ENCODE measurements around the gene TANC1.
"Not testable (repeated sequence)": the region's sequence is repeated elsewhere in the genome, so short reads cannot be mapped to it uniquely, and the experiment has no call there.

The TANC1 gene

DNA sequence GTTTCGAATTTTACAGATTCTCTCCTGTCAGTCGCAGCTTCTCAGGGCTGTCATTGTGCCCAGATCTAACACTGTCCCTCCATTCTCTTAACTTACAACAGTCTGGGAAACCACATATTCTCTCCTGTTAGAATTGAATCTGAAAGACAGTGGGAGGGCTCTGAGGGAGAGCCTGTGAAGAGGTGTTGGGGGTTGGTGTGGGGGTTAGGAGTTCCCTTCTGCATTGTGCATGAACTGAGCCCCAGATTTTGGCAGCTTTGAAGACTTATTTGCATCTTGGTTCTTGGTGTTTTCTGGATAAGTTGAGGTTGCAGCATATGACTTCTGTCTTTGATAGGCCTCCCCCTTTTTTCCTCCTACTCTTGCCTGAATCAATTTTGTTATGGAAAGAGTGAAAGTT, 64.1 kb downstream of the TANC1 start:
- no peak for DNase-seq

DNA sequence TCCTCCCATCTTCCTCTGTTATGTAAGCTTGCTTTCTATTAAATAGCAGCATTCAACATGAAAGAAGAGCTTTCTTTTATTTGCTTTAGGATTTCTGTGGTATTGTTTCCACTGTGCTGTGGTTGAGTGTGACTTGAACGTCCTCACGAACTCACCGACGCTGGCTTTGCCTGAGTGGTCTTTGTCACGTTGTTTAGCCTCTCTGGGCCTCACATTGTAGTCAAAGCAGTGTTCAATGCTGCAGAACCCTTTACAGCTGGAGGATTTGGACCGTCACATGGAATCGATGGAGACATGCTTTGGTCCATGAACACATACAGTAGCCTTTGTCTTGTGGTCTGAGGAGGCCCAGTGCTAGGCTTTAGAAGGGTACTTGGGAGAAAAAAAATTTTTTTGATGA, 66.3 kb downstream of the TANC1 start:
- DNase-seq, result no peak

DNA sequence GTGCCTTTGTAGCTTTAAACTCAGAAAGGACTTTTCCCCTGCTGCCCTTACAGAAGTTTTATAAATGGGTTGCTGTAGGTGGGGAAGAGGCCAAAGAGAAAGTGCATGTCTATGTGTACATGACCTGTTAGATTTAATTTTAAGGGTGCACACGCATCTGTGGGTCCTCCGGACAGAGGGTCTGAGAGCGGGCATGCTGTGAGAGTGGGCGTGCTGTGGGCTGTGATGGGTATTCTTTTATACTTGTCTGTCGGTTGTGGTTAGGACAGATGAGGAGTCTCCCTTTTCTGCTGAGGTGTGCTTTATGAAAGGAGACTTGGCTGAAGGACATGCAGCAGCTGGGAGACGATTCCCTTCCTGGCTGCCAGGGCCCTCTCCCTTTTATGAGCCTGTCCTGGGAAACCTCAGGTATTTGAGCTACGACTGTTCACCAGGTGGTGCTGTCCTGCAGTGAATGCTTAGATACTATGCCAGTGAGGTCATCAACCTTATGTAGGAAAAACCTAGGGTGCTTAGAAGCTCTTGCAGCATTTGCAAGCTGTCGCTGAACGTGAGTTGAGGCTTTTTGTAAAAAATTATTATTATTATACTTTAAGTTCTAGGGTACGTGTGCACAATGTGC, 67.5 kb downstream of the TANC1 start:
- DNase-seq, result no peak

GRCh38 chr2:159036461-159036860, 68.0 kb downstream of the TANC1 start:
- DNase-seq, result not testable (repeated sequence)

GRCh38 chr2:159041328-159041727, 72.9 kb downstream of the TANC1 start:
- not testable (repeated sequence) for DNase-seq

- no peak for DNase-seq
These were observed 73.8 kb downstream of the TANC1 start for GRCh38 chr2:159042115-159042850.

- no peak for DNase-seq
These were observed 75.3 kb downstream of the TANC1 start for GRCh38 chr2:159043710-159044109.

GRCh38 chr2:159044804-159045286, 76.4 kb downstream of the TANC1 start:
- DNase-seq, result no peak

- DNase-seq, result no peak
These were observed 77.4 kb downstream of the TANC1 start for GRCh38 chr2:159045545-159046454.

DNA sequence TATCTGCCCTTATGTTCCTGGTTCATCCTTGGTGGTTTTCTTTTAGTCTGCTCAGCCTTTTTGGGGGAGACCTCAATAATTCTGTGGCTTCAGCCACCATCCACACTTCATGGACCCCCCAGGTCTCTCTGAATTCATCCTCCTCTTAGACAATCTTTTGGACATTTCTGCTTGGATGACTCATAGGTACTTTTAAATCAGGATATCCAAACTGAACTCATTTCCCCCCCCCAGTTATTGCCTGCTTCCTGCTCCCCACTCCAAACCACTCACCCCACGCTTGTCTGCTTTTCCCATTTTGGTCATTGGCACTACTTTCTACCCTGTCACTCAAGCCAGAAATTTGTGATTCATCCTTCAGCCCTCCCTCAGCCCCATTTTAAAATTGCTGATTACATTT, 78.5 kb downstream of the TANC1 start:
- DNase-seq, result no peak

DNA sequence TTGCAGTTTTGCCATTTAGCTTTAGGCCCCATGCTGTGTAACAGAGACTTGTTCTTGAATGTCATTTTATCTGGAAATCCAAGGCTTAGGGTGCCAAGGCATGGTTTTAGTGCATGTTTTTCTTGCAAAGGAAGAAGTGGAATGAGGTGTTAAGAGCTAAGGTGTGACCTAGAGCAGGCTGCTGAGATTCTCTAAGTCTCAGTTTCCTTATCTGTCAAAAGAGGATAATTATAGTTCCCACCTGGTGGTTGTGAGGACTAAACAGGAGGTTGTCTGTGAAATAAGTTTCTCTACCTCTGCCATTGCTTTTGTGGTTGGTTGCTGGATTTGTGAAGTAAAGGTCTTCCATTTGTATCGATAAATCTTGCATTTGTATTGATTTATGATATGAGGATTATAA, 82.0 kb downstream of the TANC1 start:
- no peak for DNase-seq

DNA sequence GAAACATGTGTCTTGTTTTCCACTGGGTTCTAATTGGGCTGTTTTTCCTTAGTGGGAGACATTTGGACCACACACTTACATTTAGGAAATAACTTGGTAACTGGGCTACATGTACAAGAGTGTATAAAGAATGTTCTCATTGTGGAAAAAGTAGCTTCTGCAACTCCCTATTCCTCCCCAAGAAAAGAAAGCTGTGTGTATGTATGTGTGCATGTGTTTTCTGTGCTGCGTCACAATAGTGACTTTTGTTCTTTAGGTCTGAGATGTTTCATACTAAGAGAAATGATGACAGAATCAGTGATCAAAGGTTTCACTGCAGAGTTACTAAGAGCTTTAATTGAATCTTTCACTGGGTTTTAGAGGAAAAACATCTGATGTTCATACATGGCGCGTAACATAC, 82.7 kb downstream of the TANC1 start:
- no peak for DNase-seq

- no peak for DNase-seq
These were observed 83.2 kb downstream of the TANC1 start for GRCh38 chr2:159051661-159052060.

DNA sequence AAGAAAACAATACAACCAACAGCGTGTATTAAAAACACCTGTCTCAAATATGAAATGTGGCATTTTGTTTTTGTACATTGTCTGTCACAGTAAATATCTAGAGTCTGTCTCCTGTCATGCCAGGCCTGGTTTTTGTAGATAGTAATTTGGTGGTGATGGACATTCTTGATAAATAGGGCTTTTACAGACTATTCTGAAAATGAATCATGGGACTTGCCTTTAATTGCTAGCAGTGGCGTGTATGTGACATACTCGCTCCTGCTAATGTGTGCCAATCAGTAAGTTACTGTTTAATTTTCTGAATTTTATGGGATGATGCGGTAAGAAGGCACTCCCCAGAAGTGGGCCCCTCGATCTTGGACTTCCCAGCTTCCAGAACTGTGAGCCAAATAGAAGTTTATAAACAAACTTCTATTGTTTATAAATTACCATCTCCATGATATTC, 83.7 kb downstream of the TANC1 start:
- no peak for DNase-seq

DNA sequence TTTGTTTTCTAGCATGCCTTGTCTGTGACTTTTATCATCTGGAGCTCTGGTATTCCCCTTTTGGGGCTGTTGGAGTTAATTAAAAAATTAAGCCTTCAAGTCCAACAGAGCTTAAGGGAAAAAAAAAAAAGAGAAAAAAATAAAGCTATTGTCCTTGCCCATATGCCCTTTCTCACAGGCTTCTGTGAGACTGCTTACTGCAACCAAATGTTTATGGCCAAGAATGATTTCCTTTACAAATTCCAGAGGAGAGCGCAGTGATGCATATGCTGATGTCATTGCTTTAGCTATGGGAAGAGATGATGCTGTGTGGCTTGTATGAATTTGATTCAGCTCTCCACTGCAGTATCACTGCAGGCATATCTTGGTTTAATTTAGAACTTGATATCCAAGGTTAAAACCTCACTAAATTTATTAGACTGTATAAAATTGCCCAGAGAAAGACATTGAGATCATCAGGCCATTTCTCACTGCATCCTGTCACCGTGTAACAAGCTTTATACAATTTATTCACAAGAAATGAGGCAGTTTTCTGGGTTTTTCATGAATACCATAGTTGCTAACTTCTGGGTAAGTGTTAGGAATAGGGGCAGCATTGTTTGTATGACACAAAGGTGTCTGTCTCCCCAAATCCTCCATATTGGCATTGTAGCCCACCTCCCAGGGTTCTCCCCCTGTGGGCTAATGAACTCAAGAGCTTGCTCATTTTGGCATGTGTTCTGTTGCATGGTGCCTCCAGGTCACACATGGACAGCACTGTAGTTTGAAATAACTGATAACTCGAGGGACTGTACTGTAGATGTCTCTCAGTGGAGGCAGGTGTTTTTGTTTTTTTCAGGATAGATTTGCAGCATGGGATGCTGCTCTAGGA, 85.0 kb downstream of the TANC1 start:
- DNase-seq, result no peak

GRCh38 chr2:159054032-159054334, 85.5 kb downstream of the TANC1 start:
- DNase-seq, result no peak

DNA sequence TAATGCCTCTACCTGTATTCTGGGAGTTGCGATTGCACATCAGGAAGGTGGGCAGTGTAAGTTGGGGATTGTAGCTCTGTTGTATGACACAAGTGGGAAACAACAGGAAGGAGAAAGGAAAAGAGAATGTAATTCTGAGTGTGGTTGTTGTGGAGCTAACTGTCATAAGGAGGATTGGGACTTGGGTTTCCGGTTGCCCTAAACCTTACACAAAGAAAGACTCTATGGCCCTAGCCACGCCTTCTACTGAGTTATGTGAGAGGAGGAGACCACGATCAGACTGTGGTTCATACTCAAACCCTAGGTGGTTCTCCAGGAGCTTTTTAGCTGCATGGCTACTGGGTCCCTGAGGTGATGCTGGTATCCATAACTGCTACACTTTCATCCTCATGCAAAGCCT, 86.5 kb downstream of the TANC1 start:
- no peak for DNase-seq

DNA sequence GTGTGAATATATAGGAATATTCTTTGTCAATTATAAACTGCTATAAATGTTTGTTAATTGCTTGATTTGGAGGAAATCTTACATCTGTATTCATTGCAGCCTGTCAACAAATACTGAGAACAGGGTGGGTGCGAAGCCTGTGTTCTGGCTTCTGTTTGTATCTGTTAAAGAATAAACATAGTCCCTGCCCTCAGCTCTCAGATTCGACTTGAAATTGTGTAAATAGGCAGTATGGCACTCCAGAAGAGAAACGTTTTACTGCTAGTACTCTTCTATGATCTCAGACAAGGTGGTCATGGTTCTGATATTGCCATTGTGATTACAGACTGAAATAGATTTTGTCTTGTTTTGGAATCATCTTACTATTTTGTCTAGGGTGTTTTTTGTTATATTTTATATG, 92.1 kb downstream of the TANC1 start:
- no peak for DNase-seq

DNA sequence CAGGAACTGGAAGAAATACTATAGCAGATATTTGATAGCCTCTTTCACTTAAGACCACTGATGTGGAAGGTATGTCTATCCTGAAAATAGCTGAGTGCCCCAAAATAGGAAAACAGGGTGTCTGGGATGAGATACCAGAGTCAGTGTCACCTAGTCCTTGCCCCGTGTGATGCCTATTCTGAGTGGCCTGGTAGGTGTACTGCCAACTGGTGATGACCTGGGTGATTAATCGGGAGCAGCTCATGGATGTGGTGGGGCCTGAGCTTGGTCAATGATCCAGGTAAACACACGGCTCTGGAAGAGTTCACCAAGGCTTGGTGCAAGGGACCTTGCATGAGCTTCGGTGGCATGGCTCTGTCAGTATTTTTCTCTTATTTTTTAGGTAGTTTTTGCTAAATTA, 95.2 kb downstream of the TANC1 start:
- no peak for DNase-seq

GRCh38 chr2:159064446-159065301, 96.2 kb downstream of the TANC1 start:
- DNase-seq, result no peak

DNA sequence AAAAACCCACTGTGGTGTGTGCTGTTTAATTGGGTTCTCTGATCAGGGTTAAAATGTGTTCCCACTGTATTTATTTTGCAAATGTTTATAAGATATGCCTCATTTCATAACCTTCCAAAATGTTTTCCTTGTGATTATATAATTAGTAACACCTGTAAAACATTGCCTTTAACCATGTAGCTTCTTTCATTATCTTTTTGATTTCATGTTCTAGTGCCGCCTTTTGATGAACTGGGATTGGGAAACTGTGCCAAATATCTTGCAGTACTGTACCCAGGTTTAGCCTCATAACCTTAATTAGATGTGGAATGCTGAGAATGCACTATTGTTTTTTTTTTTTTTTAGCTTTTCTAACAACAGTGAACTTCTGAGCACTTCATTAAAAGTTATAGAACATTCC, 96.9 kb downstream of the TANC1 start:
- no peak for DNase-seq

DNA sequence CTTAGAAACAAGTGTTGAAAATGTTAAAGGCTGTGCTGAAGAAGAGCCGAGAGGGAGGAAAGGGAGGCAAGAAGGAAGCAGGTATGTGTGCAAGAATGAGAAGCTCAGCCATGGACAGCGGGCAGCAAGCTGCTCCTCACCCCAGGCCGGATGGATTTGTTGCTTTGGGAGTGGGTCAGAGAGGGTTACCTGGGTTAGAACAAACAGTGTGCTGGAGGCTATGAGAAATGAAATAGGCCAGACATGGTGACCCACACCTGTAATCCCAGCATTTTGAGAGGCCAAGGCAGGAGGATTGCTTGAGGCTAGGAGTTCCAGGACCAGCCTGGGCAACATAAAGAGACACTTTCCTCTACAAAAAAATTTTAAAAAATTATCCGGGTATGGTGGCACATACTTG, 97.5 kb downstream of the TANC1 start:
- no peak for DNase-seq
